ENCODE data around the gene PDE2A.

DNA sequence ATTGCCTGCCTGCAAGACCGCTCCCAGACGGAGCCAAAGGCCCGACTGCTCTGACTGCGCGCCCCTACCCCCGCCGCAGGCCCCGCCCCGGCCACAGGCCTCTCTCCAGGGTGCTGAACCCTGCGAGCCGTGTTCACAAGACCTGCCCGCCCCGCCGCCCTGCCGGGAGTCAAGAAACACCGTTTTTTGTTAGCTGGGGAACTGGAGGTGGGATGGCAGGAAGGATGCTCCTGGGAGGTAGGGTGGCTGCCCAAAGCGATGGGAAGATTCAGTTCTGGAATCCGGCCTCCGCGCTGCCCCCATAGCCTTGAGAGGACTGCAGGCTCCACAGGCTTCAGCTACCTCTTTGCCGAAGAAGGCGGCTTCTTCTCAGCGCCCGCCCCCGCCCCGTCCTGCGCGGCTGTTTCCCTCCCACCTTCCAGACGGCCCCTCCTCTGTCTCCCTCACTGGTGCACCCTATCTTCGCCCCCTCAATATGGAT, 2.7 kb upstream of the PDE2A start:
- TF ChIP-seq GATA2 (IDR thresholded peaks at IDR 0.05; ENCODE audit: low read depth, low read length) (no peak), GATA3 (IDR thresholded peaks at IDR 0.05; ENCODE audit: low read depth, low read length) (no peak)
